Measurements from ENCODE around the gene GK2.

Gene GK2

GRCh38 chr4:79408063-79408462, at the start of gene GK2:
Gene GK2, minus strand, starts transcription at chr4:79408228. Its CDS starts 28 bp downstream, at chr4:79408200.
- no peak for DNase-seq

GRCh38 chr4:79455216-79455615, 47.2 kb upstream of the GK2 start:
- DNase-seq, result no peak

- no peak for DNase-seq
Measured at GRCh38 chr4:79454656-79455055, 46.6 kb upstream of the GK2 start.

- DNase-seq, result no peak
Measured at GRCh38 chr4:79450053-79450452, 42.0 kb upstream of the GK2 start.

- no peak for DNase-seq
Measured at GRCh38 chr4:79446145-79446544, 38.1 kb upstream of the GK2 start.

- no peak for DNase-seq
Measured at GRCh38 chr4:79445371-79445781, 37.3 kb upstream of the GK2 start.

GRCh38 chr4:79442422-79442821, 34.4 kb upstream of the GK2 start:
- no peak for DNase-seq

- no peak for DNase-seq
Measured at GRCh38 chr4:79439489-79439888, 31.5 kb upstream of the GK2 start.

GRCh38 chr4:79431839-79432238, 23.8 kb upstream of the GK2 start:
- DNase-seq, result no peak

- no peak for DNase-seq
Measured at GRCh38 chr4:79429113-79429903, 21.3 kb upstream of the GK2 start.

- DNase-seq, result no peak
Measured at GRCh38 chr4:79426989-79427388, 19.0 kb upstream of the GK2 start.

GRCh38 chr4:79425586-79425985, 17.6 kb upstream of the GK2 start:
- no peak for DNase-seq

- DNase-seq, result no peak
Measured at GRCh38 chr4:79421483-79421882, 13.5 kb upstream of the GK2 start.

GRCh38 chr4:79413886-79414285, 5.9 kb upstream of the GK2 start:
- DNase-seq, result no peak

GRCh38 chr4:79413032-79413885, 5.2 kb upstream of the GK2 start:
- DNase-seq, result no peak

- DNase-seq, result no peak
Measured at GRCh38 chr4:79404666-79405065, 3.4 kb downstream of the GK2 start.

GRCh38 chr4:79403356-79403755, 4.7 kb downstream of the GK2 start:
- DNase-seq, result no peak

- DNase-seq, result no peak
Measured at GRCh38 chr4:79402332-79402851, 5.6 kb downstream of the GK2 start.

GRCh38 chr4:79399076-79399475, 9.0 kb downstream of the GK2 start:
- no peak for DNase-seq

GRCh38 chr4:79397951-79398350, 10.1 kb downstream of the GK2 start:
- DNase-seq, result no peak

- no peak for DNase-seq
Measured at GRCh38 chr4:79396794-79397193, 11.2 kb downstream of the GK2 start.

- DNase-seq, result no peak
Measured at GRCh38 chr4:79395841-79396240, 12.2 kb downstream of the GK2 start.

- no peak for DNase-seq
Measured at GRCh38 chr4:79390890-79391289, 17.1 kb downstream of the GK2 start.

GRCh38 chr4:79385641-79386040, 22.4 kb downstream of the GK2 start:
- no peak for DNase-seq

Data from NCI-H526 treated with DMSO at 0.1 percent for 48 hours (cell line).